HL-60 (cell line): ENCODE measurements around the gene GINS2.

Source experiments
- DNase-seq, 2 experiments: peaks; one replicate each; pipeline ENCODE4 v3.0.0-alpha.2; 2010 to 2020; ENCODE audit warnings: low read depth in 1 of 2, low spot score in 1 of 2
- H3K27ac ChIP-seq: fragments of 250-450 bp; sonication (Bioruptor Pico); replicated peaks from 2 replicates; pipeline ENCODE4 v1.5.1; 2020; ENCODE audit warnings: mild to moderate bottlenecking, moderate library complexity
- H3K27me3 ChIP-seq: fragments of 250-450 bp; sonication (Bioruptor Pico); 2 replicates; pipeline ENCODE4 v1.5.1; 2021; ENCODE audit warnings: mild to moderate bottlenecking, moderate library complexity; ENCODE audit not compliant: insufficient read depth, poor library complexity, severe bottlenecking
- H3K4me3 ChIP-seq: replicated peaks from 2 replicates; pipeline ENCODE4 v1.5.1; 2011; ENCODE audit warnings: mild to moderate bottlenecking, control low read depth, low read length; ENCODE audit not compliant: insufficient read depth
- CTCF ChIP-seq: IDR thresholded peaks from one replicate; pipeline ENCODE4 v1.5.1; 2011; ENCODE audit warnings: low read length, control low read depth, inconsistent platforms; ENCODE audit not compliant: insufficient read depth
- GABPA ChIP-seq: IDR thresholded peaks from 2 replicates; pipeline ENCODE4 v1.6.1; 2012; ENCODE audit warnings: low read depth
- POLR2AphosphoS5 ChIP-seq: IDR thresholded peaks from 2 replicates; pipeline ENCODE4 v1.6.1; 2012; ENCODE audit warnings: low read depth
- SPI1 ChIP-seq: IDR thresholded peaks from 2 replicates; pipeline ENCODE4 v1.6.1; 2012; ENCODE audit warnings: low read depth, mild to moderate bottlenecking, borderline replicate concordance
- TF ChIP-seq, protein P1 (sequence below): IDR thresholded peaks from 2 replicates; pipeline ENCODE4 v1.6.1; 2012; ENCODE audit warnings: low read depth; ENCODE audit not compliant: insufficient replicate concordance

GINS2 gene

DNA sequence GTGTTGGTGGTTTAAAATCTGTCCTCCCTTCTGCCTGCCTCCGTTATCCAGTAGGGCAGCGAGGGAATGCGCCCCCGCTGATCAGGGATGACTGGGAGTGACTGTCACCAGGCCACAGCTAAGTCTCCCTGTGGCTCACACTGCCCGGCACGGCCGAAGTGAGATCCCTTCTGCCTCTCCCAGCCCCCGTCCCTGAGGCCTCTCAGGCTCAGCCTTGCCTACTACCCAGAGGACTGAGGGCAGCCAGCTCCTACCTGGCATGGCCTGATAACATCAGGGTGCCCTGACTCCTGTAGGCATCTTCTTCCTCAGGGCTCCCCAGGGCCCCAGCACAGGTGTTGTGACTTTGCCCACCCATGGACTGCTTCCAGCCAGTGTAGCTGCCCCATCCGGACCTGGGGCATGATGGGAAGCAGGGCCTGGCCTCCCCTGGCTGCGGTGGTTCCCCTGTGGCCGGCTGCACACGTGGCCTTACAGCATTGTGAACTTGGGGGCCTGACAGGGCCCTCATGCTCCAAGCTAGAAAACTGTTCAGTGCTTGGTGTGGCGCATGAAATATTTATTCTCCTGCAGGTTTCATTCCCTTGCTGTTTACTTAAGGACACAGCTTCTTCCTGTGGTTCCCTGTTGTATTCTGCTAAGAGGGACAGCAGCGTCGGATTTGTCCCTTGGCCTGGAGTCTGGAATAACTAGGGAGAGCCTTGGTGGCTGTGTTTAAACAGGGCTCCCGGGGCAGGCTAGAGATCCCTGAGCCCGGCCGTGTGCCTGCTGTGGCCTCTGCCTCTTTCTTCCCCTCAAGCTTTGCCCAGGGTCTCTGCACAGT is 30.0 kb downstream of the GINS2 start:
- no peak for TF ChIP-seq CTCF
- no peak for TF ChIP-seq SPI1
- TF ChIP-seq, protein P1, sequence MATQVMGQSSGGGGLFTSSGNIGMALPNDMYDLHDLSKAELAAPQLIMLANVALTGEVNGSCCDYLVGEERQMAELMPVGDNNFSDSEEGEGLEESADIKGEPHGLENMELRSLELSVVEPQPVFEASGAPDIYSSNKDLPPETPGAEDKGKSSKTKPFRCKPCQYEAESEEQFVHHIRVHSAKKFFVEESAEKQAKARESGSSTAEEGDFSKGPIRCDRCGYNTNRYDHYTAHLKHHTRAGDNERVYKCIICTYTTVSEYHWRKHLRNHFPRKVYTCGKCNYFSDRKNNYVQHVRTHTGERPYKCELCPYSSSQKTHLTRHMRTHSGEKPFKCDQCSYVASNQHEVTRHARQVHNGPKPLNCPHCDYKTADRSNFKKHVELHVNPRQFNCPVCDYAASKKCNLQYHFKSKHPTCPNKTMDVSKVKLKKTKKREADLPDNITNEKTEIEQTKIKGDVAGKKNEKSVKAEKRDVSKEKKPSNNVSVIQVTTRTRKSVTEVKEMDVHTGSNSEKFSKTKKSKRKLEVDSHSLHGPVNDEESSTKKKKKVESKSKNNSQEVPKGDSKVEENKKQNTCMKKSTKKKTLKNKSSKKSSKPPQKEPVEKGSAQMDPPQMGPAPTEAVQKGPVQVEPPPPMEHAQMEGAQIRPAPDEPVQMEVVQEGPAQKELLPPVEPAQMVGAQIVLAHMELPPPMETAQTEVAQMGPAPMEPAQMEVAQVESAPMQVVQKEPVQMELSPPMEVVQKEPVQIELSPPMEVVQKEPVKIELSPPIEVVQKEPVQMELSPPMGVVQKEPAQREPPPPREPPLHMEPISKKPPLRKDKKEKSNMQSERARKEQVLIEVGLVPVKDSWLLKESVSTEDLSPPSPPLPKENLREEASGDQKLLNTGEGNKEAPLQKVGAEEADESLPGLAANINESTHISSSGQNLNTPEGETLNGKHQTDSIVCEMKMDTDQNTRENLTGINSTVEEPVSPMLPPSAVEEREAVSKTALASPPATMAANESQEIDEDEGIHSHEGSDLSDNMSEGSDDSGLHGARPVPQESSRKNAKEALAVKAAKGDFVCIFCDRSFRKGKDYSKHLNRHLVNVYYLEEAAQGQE, result no peak
- no peak for TF ChIP-seq GABPA
- no peak for TF ChIP-seq POLR2AphosphoS5
- Histone ChIP-seq H3K27me3 (no peaks in the 10 kb centered on the region), H3K27ac (no peak overlapping the region), H3K4me3 (no peak overlapping the region)
- no peak for DNase-seq

DNA sequence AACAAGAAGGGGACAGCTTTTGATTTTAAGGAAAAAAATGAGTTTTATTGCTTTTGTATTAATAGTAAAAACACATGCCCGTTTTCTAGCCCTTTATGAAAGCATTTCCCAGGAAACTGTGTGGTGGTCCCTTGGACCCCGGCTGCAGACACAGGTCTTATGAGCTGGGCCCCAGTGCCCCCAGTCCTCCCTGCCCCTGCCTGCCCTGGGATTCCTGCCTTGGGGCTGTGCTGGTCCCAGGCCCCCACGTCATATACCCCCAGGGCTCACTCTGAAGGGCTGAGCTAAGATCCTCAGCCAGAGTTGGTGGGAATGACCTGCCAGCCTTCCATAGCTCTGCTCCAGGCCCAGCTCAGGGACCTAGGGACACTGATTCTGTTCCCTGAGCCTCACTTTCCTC is 30.8 kb downstream of the GINS2 start:
- Histone ChIP-seq H3K4me3 (no peak overlapping the region), H3K27ac (no peak overlapping the region), H3K27me3 (no peaks in the 10 kb centered on the region)
- TF ChIP-seq CTCF (no peak), GABPA (no peak), POLR2AphosphoS5 (no peak), SPI1 (no peak)
- TF ChIP-seq, protein P1, result no peak
- DNase-seq, result no peak

GRCh38 chr16:85657267-85657650 is 31.5 kb downstream of the GINS2 start:
- DNase-seq, result no peak
- Histone ChIP-seq H3K27ac (no peak overlapping the region), H3K27me3 (no peaks in the 10 kb centered on the region), H3K4me3 (no peak overlapping the region)
- TF ChIP-seq SPI1 (no peak), GABPA (no peak), CTCF (no peak), POLR2AphosphoS5 (no peak)
- TF ChIP-seq, protein P1, result no peak
